Embryonic facial prominence (tissue), 1 donor: ENCODE results near the gene GRIPAP1.
A peak's percentile ranks its signal among the peaks of the same experiment; 100 is the strongest.

Experiments used
- DNase-seq: peaks from one replicate; pipeline ENCODE4 v3.0.0-alpha.2; 2016; ENCODE audit errors: extremely low spot score

GRIPAP1 gene

GRCh38 chrX:48960291-48960690, 41.8 kb downstream of the GRIPAP1 start:
- no peak for DNase-seq

- DNase-seq, result no peak
Observed at GRCh38 chrX:48958635-48959094, 43.4 kb downstream of the GRIPAP1 start.

GRCh38 chrX:48957827-48958634, 44.0 kb downstream of the GRIPAP1 start:
- DNase-seq, result peak; percentile 96

GRCh38 chrX:48957477-48957826, 44.6 kb downstream of the GRIPAP1 start, which contains the start of gene OTUD5:
OTUD5 (minus strand) TSS chrX:48957607; CDS start chrX:48957570, 37 bp downstream.
- no peak for DNase-seq

- no peak for DNase-seq
Observed at GRCh38 chrX:48956728-48957414, 45.2 kb downstream of the GRIPAP1 start.

GRCh38 chrX:48948589-48948988, 53.5 kb downstream of the GRIPAP1 start:
- no peak for DNase-seq

GRCh38 chrX:48945517-48946348, 56.3 kb downstream of the GRIPAP1 start:
- no peak for DNase-seq

- no peak for DNase-seq
Observed at GRCh38 chrX:48942895-48943294, 59.2 kb downstream of the GRIPAP1 start.

GRCh38 chrX:48940404-48940955, 61.6 kb downstream of the GRIPAP1 start:
- DNase-seq, result no peak

- DNase-seq, result no peak
Observed at GRCh38 chrX:48939524-48940228, 62.4 kb downstream of the GRIPAP1 start.

GRCh38 chrX:48938721-48939425, 63.2 kb downstream of the GRIPAP1 start:
- no peak for DNase-seq

- DNase-seq, result no peak
Observed at GRCh38 chrX:48937054-48937907, 64.8 kb downstream of the GRIPAP1 start.

- no peak for DNase-seq
Observed at GRCh38 chrX:48936429-48937053, 65.5 kb downstream of the GRIPAP1 start.

- DNase-seq, result no peak
Observed at GRCh38 chrX:48935301-48935670, 66.8 kb downstream of the GRIPAP1 start.

- no peak for DNase-seq
Observed at GRCh38 chrX:48934581-48935300, 67.3 kb downstream of the GRIPAP1 start.

GRCh38 chrX:48933757-48934156, 68.3 kb downstream of the GRIPAP1 start:
- no peak for DNase-seq

- DNase-seq, result no peak
Observed at GRCh38 chrX:48927736-48928382, 74.2 kb downstream of the GRIPAP1 start.

- no peak for DNase-seq
Observed at GRCh38 chrX:48927123-48927522, 74.9 kb downstream of the GRIPAP1 start.
